ENCODE results near the gene ALOX15B.
A peak's percentile ranks its signal among the peaks of the same experiment; 100 is the strongest.
"Not testable (repeated sequence)": the region's sequence is repeated elsewhere in the genome, so short reads cannot be mapped to it uniquely, and the experiment has no call there.

ALOX15B gene

GRCh38 chr17:8064561-8065019 is 25.7 kb downstream of the ALOX15B start:
- DNase-seq, result no peak

GRCh38 chr17:8066841-8067775 is 28.2 kb downstream of the ALOX15B start:
- no peak for DNase-seq

GRCh38 chr17:8067806-8068205 is 28.9 kb downstream of the ALOX15B start:
- no peak for DNase-seq

GRCh38 chr17:8068736-8069586 is 30.1 kb downstream of the ALOX15B start:
- no peak for DNase-seq

GRCh38 chr17:8069587-8069860 is 30.7 kb downstream of the ALOX15B start:
- no peak for DNase-seq

- no peak for DNase-seq
Measured at GRCh38 chr17:8071496-8071895, 32.6 kb downstream of the ALOX15B start.

- no peak for DNase-seq
Measured at GRCh38 chr17:8072341-8072728, 33.5 kb downstream of the ALOX15B start.

GRCh38 chr17:8072729-8073461 is 34.0 kb downstream of the ALOX15B start:
- peak; percentile 69 for DNase-seq

- peak; percentile 95 for DNase-seq
Measured at GRCh38 chr17:8073627-8074484, 35.0 kb downstream of the ALOX15B start.

- DNase-seq, result no peak
Measured at GRCh38 chr17:8074554-8074953, 35.7 kb downstream of the ALOX15B start.

GRCh38 chr17:8075081-8075480 is 36.2 kb downstream of the ALOX15B start:
- no peak for DNase-seq

GRCh38 chr17:8075574-8076342 is 36.9 kb downstream of the ALOX15B start:
- DNase-seq, result no peak

GRCh38 chr17:8076502-8077266 is 37.8 kb downstream of the ALOX15B start:
- DNase-seq, result no peak

GRCh38 chr17:8077939-8078338 is 39.1 kb downstream of the ALOX15B start:
- not testable (repeated sequence) for DNase-seq

GRCh38 chr17:8079291-8080207 is 40.7 kb downstream of the ALOX15B start:
- peak; percentile 94 for DNase-seq

GRCh38 chr17:8080208-8080798 is 41.4 kb downstream of the ALOX15B start:
- DNase-seq, result no peak

GRCh38 chr17:8080799-8081219 is 42.0 kb downstream of the ALOX15B start:
- DNase-seq, result no peak

GRCh38 chr17:8081876-8082275 is 43.0 kb downstream of the ALOX15B start:
- DNase-seq, result no peak

GRCh38 chr17:8082292-8082691 is 43.4 kb downstream of the ALOX15B start:
- DNase-seq, result no peak

All from activated CD8-positive, alpha-beta memory T cell treated with anti-CD3 and anti-CD28 coated beads, Interleukin-2, amount 50 U/mL, for 48 hours (primary cell).